Endothelial cell of hepatic sinusoid (primary cell): Measurements from ENCODE around the gene KCTD19.
"Not testable (repeated sequence)": the region's sequence is repeated elsewhere in the genome, so short reads cannot be mapped to it uniquely, and the experiment has no call there.

Experiments
- in situ Hi-C: cut with HindIII; loops from 2 replicates; pipeline ENCODE4 v1.10.0; 2017; ENCODE audit warnings: low sequenced_read_pairs

KCTD19 gene

GRCh38 chr16:67326472-67327309, at the start of gene KCTD19, which contains the start of gene LRRC36:
KCTD19 (minus strand) TSS chr16:67326741; CDS start chr16:67326707, 34 bp downstream.
LRRC36 (plus strand) TSS chr16:67326815; CDS start chr16:67326863, 48 bp downstream.
- in situ Hi-C loops: loop anchor here (5.0 kb wide), 1 partner anchor 56 kb away; no protein-coding TSS in a partner anchor

GRCh38 chr16:67376012-67376411, 49.5 kb upstream of the KCTD19 start:
- in situ Hi-C loops: not testable (repeated sequence)

- in situ Hi-C loops: no loop called here
These were observed 46.1 kb upstream of the KCTD19 start for GRCh38 chr16:67372664-67373063.

GRCh38 chr16:67370661-67371060, 44.1 kb upstream of the KCTD19 start:
- in situ Hi-C loops: no loop called here

- in situ Hi-C loops: no loop called here
These were observed 38.2 kb upstream of the KCTD19 start for GRCh38 chr16:67364600-67365235.

- in situ Hi-C loops: no loop called here
These were observed 34.5 kb upstream of the KCTD19 start for GRCh38 chr16:67361038-67361437.

- in situ Hi-C loops: not testable (repeated sequence)
These were observed 33.2 kb upstream of the KCTD19 start for GRCh38 chr16:67359540-67360269.

- in situ Hi-C loops: no loop called here
These were observed 31.0 kb upstream of the KCTD19 start for GRCh38 chr16:67357561-67357960.

GRCh38 chr16:67356396-67356795, 29.9 kb upstream of the KCTD19 start:
- in situ Hi-C loops: no loop called here

- in situ Hi-C loops: loop anchor here (5.0 kb wide), 1 partner anchor 95 kb away; no protein-coding TSS in a partner anchor
These were observed 25.9 kb upstream of the KCTD19 start for GRCh38 chr16:67352463-67352862.

GRCh38 chr16:67350324-67350723, 23.8 kb upstream of the KCTD19 start:
- in situ Hi-C loops: loop anchor here (5.0 kb wide), 1 partner anchor 97 kb away; no protein-coding TSS in a partner anchor

- in situ Hi-C loops: no loop called here
These were observed 22.6 kb upstream of the KCTD19 start for GRCh38 chr16:67349172-67349571.

GRCh38 chr16:67346341-67346740, 19.8 kb upstream of the KCTD19 start:
- in situ Hi-C loops: no loop called here

GRCh38 chr16:67345401-67345800, 18.9 kb upstream of the KCTD19 start:
- in situ Hi-C loops: no loop called here

GRCh38 chr16:67342616-67343015, 16.1 kb upstream of the KCTD19 start:
- in situ Hi-C loops: no loop called here

GRCh38 chr16:67341250-67341649, 14.7 kb upstream of the KCTD19 start:
- in situ Hi-C loops: no loop called here

GRCh38 chr16:67339453-67339852, 12.9 kb upstream of the KCTD19 start:
- in situ Hi-C loops: no loop called here

GRCh38 chr16:67336648-67337047, 10.1 kb upstream of the KCTD19 start:
- in situ Hi-C loops: no loop called here

GRCh38 chr16:67336116-67336515, 9.6 kb upstream of the KCTD19 start:
- in situ Hi-C loops: no loop called here

- in situ Hi-C loops: no loop called here
These were observed 6.8 kb upstream of the KCTD19 start for GRCh38 chr16:67333315-67333714.

GRCh38 chr16:67329901-67330300, 3.4 kb upstream of the KCTD19 start:
- in situ Hi-C loops: loop anchor here (5.0 kb wide), 1 partner anchor 52 kb away; no protein-coding TSS in a partner anchor
